ENCODE results near the gene LCT. TPM values are rescaled to one million over a fixed set of nuclear protein-coding genes. Genes with fewer than 3 reads are reported as not detected.

LCT gene
- total and polyA plus RNA-seq, 2 experiments from 2014 or later, result not detected

GRCh38 chr2:135762530-135762929 is 74.5 kb downstream of the LCT start (continued):
- TF ChIP-seq ETS1 (IDR thresholded peaks at IDR 0.05), result no peak

GRCh38 chr2:135762022-135762421 is 75.0 kb downstream of the LCT start:
- Histone ChIP-seq H3K36me3 (ENCODE audit: insufficient read depth) (peaks cover 65% of the 10 kb centered on the region), H3K79me2 (replicated peaks; ENCODE audit: insufficient read depth) (no peaks in the 10 kb centered on the region; the same call in 1 of the 2 replicates), H4K20me1 (replicated peaks; ENCODE audit: insufficient read depth) (peaks cover 7% of the 10 kb centered on the region; the same call in 1 of the 2 replicates), H3K9me2 (ENCODE audit: insufficient read depth) (no peaks in the 10 kb centered on the region), H3K27me3 (ENCODE audit: insufficient read depth) (no peaks in the 10 kb centered on the region), H3K4me1 (ENCODE audit: insufficient read depth) (no peaks in the 10 kb centered on the region), H3F3A (replicated peaks; ENCODE audit: low read depth) (no peaks in the 10 kb centered on the region), H3K4me2 (no peak overlapping the region), H3K27ac (ENCODE audit: low read depth) (no peak overlapping the region), H3K4me3 (no peak overlapping the region), H2AFZ (no peak overlapping the region)
- H3K9me3 Mint-ChIP-seq, result no peaks in the 10 kb centered on the region
- no peak for DNase-seq (ENCODE audit: low spot score)
- peaks cover 72% of the 10 kb centered on the region for H3K36me3 Mint-ChIP-seq (ENCODE audit: low read depth)
- no peak overlapping the region for H3K27ac Mint-ChIP-seq
- TF ChIP-seq POLR2AphosphoS5 (IDR thresholded peaks at IDR 0.05; ENCODE audit: low read depth) (no peak), NANOG (IDR thresholded peaks at IDR 0.05; ENCODE audit: borderline replicate concordance) (no peak), EZH2phosphoT487 (IDR thresholded peaks at IDR 0.05; ENCODE audit: unreplicated experiment) (no peak), CREB1 (CRISPR knock-in tag; IDR thresholded peaks at IDR 0.05; ENCODE audit: low read depth) (no peak), REST (IDR thresholded peaks at IDR 0.05; ENCODE audit: unreplicated experiment) (no peak), ZNF114 (CRISPR knock-in tag; IDR thresholded peaks at IDR 0.05) (no peak), CTCF (conservative IDR thresholded peaks at IDR 0.05; ENCODE audit: low read depth in 2 of 2) (no peak), EZH2 (IDR thresholded peaks at IDR 0.05; ENCODE audit: low read depth, unreplicated experiment) (no peak), ZNF462 (CRISPR knock-in tag; IDR thresholded peaks at IDR 0.05) (no peak), ETS1 (IDR thresholded peaks at IDR 0.05) (no peak)
- no peaks in the 10 kb centered on the region for H3K4me1 Mint-ChIP-seq
- ATAC-seq, result no peak
- H3K27me3 Mint-ChIP-seq (ENCODE audit: insufficient read depth, low read depth, poor library complexity), result no peaks in the 10 kb centered on the region
- no peak overlapping the region for H3K4me3 Mint-ChIP-seq

Measured in GM23338 (cell line).